Measurements from ENCODE around the gene OARD1.

The OARD1 gene

GRCh38 chr6:41073968-41074691, 2.0 kb upstream of the OARD1 start:
- no peaks in the 10 kb centered on the region for H3K27me3 ChIP-seq (replicated peaks; ENCODE audit: control insufficient read depth, insufficient read depth, low read length)
- TF ChIP-seq CTCF (IDR thresholded peaks at IDR 0.05; ENCODE audit: insufficient read depth, low read length, poor library complexity, severe bottlenecking), result no peak

DNA sequence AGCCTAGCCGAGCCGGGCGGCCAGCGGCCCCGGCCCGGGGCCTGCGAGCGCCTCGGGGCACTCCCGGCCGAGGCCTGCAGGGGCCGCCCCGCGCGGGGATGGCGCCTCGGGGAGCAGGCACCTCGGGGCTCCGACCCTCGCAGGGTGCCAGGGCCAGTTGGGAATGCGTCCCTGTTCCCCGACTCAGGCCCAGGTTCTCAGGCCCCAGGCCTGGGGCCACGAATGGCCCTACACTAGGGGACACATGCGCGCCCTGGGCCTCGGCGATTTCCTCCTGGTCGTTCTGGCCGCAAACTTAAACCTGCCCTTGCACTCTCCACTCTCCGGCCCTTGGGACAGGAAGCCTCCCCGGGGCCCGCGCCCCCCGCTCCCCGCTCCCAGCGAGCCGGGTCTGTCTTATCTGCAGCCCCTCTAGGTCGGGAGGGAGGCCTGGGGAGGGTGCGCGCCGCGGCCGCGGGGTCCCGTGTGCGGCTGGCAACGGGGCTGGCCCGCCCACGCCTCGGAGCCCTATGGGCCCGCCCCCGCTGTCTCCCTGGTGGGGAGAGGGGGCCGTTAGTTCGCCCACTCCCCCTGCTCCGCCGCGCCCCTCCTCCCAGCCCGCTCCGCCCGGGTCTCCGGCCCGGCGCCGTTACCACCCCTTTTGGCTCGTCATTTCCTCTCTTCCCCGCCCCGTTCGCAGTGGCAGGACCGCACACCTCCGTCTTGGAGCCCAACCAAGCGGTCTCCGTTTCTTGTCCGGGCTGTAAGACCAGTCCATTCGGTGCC, 1.2 kb upstream of the OARD1 start:
- DNase-seq (ENCODE audit: extremely low read depth, insufficient read length), result peak; percentile 88
- peak; percentile 15 for TF ChIP-seq CTCF (IDR thresholded peaks at IDR 0.05; ENCODE audit: insufficient read depth, low read length, poor library complexity, severe bottlenecking)
- Histone ChIP-seq H3K27me3 (replicated peaks; ENCODE audit: control insufficient read depth, insufficient read depth, low read length) (no peaks in the 10 kb centered on the region), H3K36me3 (ENCODE audit: control insufficient read depth, insufficient read depth, low read length) (peaks cover 1% of the 10 kb centered on the region; the same call in 1 of the 2 replicates), H3K4me3 (replicated peaks; ENCODE audit: low read depth, low read length) (peak overlapping the region; percentile 100)

More at GRCh38 chr6:41073968-41074691, 2.0 kb upstream of the OARD1 start:
- H3K4me3 ChIP-seq (replicated peaks; ENCODE audit: low read depth, low read length), result peak overlapping the region; percentile 100
- DNase-seq (ENCODE audit: extremely low read depth, insufficient read length), result no peak
- peaks cover 3% of the 10 kb centered on the region; the same call in 1 of the 2 replicates for H3K36me3 ChIP-seq (ENCODE audit: control insufficient read depth, insufficient read depth, low read length)

GRCh38 chr6:41072836-41073202, 663 bp upstream of the OARD1 start, which contains the start of gene NFYA:
Gene NFYA, plus strand, starts transcription at chr6:41072974. Its CDS starts 6,116 bp downstream, at chr6:41079090.
- DNase-seq (ENCODE audit: extremely low read depth, insufficient read length), result peak; percentile 99
- TF ChIP-seq CTCF (IDR thresholded peaks at IDR 0.05; ENCODE audit: insufficient read depth, low read length, poor library complexity, severe bottlenecking), result no peak

GRCh38 chr6:41071501-41071922, 644 bp downstream of the OARD1 start:
- no peak for DNase-seq (ENCODE audit: extremely low read depth, insufficient read length)
- Histone ChIP-seq H3K4me3 (replicated peaks; ENCODE audit: low read depth, low read length) (peak overlapping the region; percentile 80), H3K36me3 (ENCODE audit: control insufficient read depth, insufficient read depth, low read length) (peaks cover 1% of the 10 kb centered on the region; the same call in 1 of the 2 replicates), H3K27me3 (replicated peaks; ENCODE audit: control insufficient read depth, insufficient read depth, low read length) (no peaks in the 10 kb centered on the region)
- TF ChIP-seq CTCF (IDR thresholded peaks at IDR 0.05; ENCODE audit: insufficient read depth, low read length, poor library complexity, severe bottlenecking), result no peak

More at GRCh38 chr6:41072836-41073202, 663 bp upstream of the OARD1 start, which contains the start of gene NFYA:
- no peaks in the 10 kb centered on the region for H3K27me3 ChIP-seq (replicated peaks; ENCODE audit: control insufficient read depth, insufficient read depth, low read length)
- peak within 1 kb of the TSS; percentile 100 for H3K4me3 ChIP-seq (replicated peaks; ENCODE audit: low read depth, low read length)
- H3K36me3 ChIP-seq (ENCODE audit: control insufficient read depth, insufficient read depth, low read length), result peaks cover 1% of the 10 kb centered on the region; the same call in 1 of the 2 replicates

GRCh38 chr6:41066867-41067304, 5.3 kb downstream of the OARD1 start:
- Histone ChIP-seq H3K36me3 (ENCODE audit: control insufficient read depth, insufficient read depth, low read length) (peaks cover 4% of the 10 kb centered on the region), H3K4me3 (replicated peaks; ENCODE audit: low read depth, low read length) (no peak overlapping the region), H3K27me3 (replicated peaks; ENCODE audit: control insufficient read depth, insufficient read depth, low read length) (no peaks in the 10 kb centered on the region)
- peak; percentile 80 for TF ChIP-seq CTCF (IDR thresholded peaks at IDR 0.05; ENCODE audit: insufficient read depth, low read length, poor library complexity, severe bottlenecking)
- DNase-seq (ENCODE audit: extremely low read depth, insufficient read length), result no peak
